ENCODE results near the gene HSPA12B.

- TF ChIP-seq GLIS3 (CRISPR knock-in tag; IDR thresholded peaks at IDR 0.05) (no peak), SNAI2 (CRISPR knock-in tag; IDR thresholded peaks at IDR 0.05) (no peak), ZFP30 (CRISPR knock-in tag; IDR thresholded peaks at IDR 0.05) (no peak), ESRRG (CRISPR knock-in tag; IDR thresholded peaks at IDR 0.05) (no peak), POU6F1 (CRISPR knock-in tag; IDR thresholded peaks at IDR 0.05; ENCODE audit: borderline replicate concordance, low read depth) (no peak)
- TF ChIP-seq, protein P1, sequence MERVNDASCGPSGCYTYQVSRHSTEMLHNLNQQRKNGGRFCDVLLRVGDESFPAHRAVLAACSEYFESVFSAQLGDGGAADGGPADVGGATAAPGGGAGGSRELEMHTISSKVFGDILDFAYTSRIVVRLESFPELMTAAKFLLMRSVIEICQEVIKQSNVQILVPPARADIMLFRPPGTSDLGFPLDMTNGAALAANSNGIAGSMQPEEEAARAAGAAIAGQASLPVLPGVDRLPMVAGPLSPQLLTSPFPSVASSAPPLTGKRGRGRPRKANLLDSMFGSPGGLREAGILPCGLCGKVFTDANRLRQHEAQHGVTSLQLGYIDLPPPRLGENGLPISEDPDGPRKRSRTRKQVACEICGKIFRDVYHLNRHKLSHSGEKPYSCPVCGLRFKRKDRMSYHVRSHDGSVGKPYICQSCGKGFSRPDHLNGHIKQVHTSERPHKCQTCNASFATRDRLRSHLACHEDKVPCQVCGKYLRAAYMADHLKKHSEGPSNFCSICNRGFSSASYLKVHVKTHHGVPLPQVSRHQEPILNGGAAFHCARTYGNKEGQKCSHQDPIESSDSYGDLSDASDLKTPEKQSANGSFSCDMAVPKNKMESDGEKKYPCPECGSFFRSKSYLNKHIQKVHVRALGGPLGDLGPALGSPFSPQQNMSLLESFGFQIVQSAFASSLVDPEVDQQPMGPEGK (CRISPR knock-in tag; IDR thresholded peaks at IDR 0.05; ENCODE audit: borderline replicate concordance), result no peak
Measured at GRCh38 chr20:3691306-3691705, 41.2 kb upstream of the HSPA12B start.

All from SK-N-SH treated with all-trans-retinoic acid at 6 μM for 48 hours (cell line).